Mesenchymal stem cell (in vitro differentiated cells and primary cell): ENCODE measurements around the gene FAM167B.
"Not testable (repeated sequence)": the region's sequence is repeated elsewhere in the genome, so short reads cannot be mapped to it uniquely, and the experiment has no call there.

Source experiments
- DNase-seq: peaks from one replicate; pipeline ENCODE4 v3.0.0-alpha.2; 2013
- H2AFZ ChIP-seq: one replicate; pipeline ENCODE4 v1.6.1; 2013; ENCODE audit warnings: low read depth, mild to moderate bottlenecking, control low read depth, inconsistent platforms, low read length, moderate library complexity
- H2AK5ac ChIP-seq: 2 replicates; pipeline ENCODE4 v1.6.1; 2013; ENCODE audit warnings: low read length, moderate library complexity, mild to moderate bottlenecking, inconsistent platforms; ENCODE audit not compliant: severe bottlenecking
- H2BK120ac ChIP-seq: one replicate; pipeline ENCODE4 v1.6.1; 2013; ENCODE audit warnings: low read depth, mild to moderate bottlenecking, inconsistent platforms, low read length, moderate library complexity
- H2BK12ac ChIP-seq, 2 experiments: one replicate each; pipeline ENCODE4 v1.6.1; 2013; ENCODE audit warnings: inconsistent platforms in 2 of 2, low read length in 2 of 2, mild to moderate bottlenecking in 2 of 2, moderate library complexity in 2 of 2, control low read depth in 1 of 2
- H2BK15ac ChIP-seq: one replicate; pipeline ENCODE4 v1.6.1; 2013; ENCODE audit warnings: mild to moderate bottlenecking, low read depth, inconsistent platforms; ENCODE audit not compliant: poor library complexity, severe bottlenecking
- H2BK5ac ChIP-seq: 2 replicates; pipeline ENCODE4 v1.6.1; 2013; ENCODE audit warnings: low read depth, mild to moderate bottlenecking, low read length, control low read depth, inconsistent platforms; ENCODE audit not compliant: poor library complexity, severe bottlenecking
- H3K14ac ChIP-seq, 2 experiments: one replicate each; pipeline ENCODE4 v1.6.1; 2013; ENCODE audit warnings: inconsistent platforms in 2 of 2, low read length in 2 of 2, control low read depth in 1 of 2, mild to moderate bottlenecking in 1 of 2, moderate library complexity in 1 of 2
- H3K18ac ChIP-seq, 2 experiments: one replicate each; pipeline ENCODE4 v1.6.1; 2013; ENCODE audit warnings: inconsistent platforms in 2 of 2, low read length in 2 of 2, control low read depth in 1 of 2, low read depth in 1 of 2, mild to moderate bottlenecking in 1 of 2
- H3K23ac ChIP-seq, 2 experiments: one replicate each; pipeline ENCODE4 v1.6.1; 2013; ENCODE audit warnings: inconsistent platforms in 2 of 2, low read length in 2 of 2, mild to moderate bottlenecking in 2 of 2, moderate library complexity in 2 of 2, control low read depth in 1 of 2
- H3K27ac ChIP-seq: 2 replicates; pipeline ENCODE4 v1.5.1; 2013; ENCODE audit warnings: mild to moderate bottlenecking, moderate library complexity, low read length, control low read depth, inconsistent platforms; ENCODE audit not compliant: poor library complexity, severe bottlenecking
- H3K27me3 ChIP-seq, 2 experiments: 2 replicates each; pipeline versions ENCODE4 v1.6.1 to v1.7.0; 2013; ENCODE audit warnings: low read length in 2 of 2, mild to moderate bottlenecking in 2 of 2, moderate library complexity in 2 of 2, control low read depth in 1 of 2, inconsistent platforms in 1 of 2; ENCODE audit not compliant: control insufficient read depth in 1 of 2, insufficient read depth in 1 of 2
- H3K36me3 ChIP-seq, 2 experiments: 2 replicates each; pipeline versions ENCODE4 v1.6.1 to v1.7.0; 2013; ENCODE audit warnings: low read length in 2 of 2, control low read depth in 1 of 2, inconsistent platforms in 1 of 2, low read depth in 1 of 2, mild to moderate bottlenecking in 1 of 2; ENCODE audit not compliant: insufficient read depth in 2 of 2, control insufficient read depth in 1 of 2
- H3K4ac ChIP-seq, 2 experiments: one replicate each; pipeline ENCODE4 v1.6.1; 2013; ENCODE audit warnings: inconsistent platforms in 2 of 2, low read length in 2 of 2, mild to moderate bottlenecking in 2 of 2, moderate library complexity in 2 of 2, control low read depth in 1 of 2, low read depth in 1 of 2
- H3K4me1 ChIP-seq: 2 replicates; pipeline ENCODE4 v1.6.1; 2013; ENCODE audit warnings: low read depth, low read length, control low read depth; ENCODE audit not compliant: control insufficient read depth, insufficient read depth
- H3K4me2 ChIP-seq: 2 replicates; pipeline ENCODE4 v1.6.1; 2013; ENCODE audit warnings: low read length, mild to moderate bottlenecking, inconsistent platforms; ENCODE audit not compliant: poor library complexity, severe bottlenecking
- H3K4me3 ChIP-seq, 2 experiments: 2 replicates each; pipeline versions ENCODE4 v1.5.1 to v1.7.0; 2013; ENCODE audit warnings: low read length in 2 of 2, mild to moderate bottlenecking in 2 of 2, control low read depth in 1 of 2, low read depth in 1 of 2; ENCODE audit not compliant: insufficient read depth in 1 of 2
- H3K79me1 ChIP-seq: replicated peaks from 2 replicates; pipeline ENCODE4 v1.6.1; 2013; ENCODE audit warnings: mild to moderate bottlenecking, control low read depth, low read length, inconsistent platforms; ENCODE audit not compliant: poor library complexity, severe bottlenecking
- H3K9ac ChIP-seq: 2 replicates; pipeline ENCODE4 v1.7.0; 2013; ENCODE audit warnings: mild to moderate bottlenecking, low read length, moderate library complexity
- H3K9me3 ChIP-seq: 2 replicates; pipeline ENCODE4 v1.7.0; 2013; ENCODE audit warnings: mild to moderate bottlenecking, low read length; ENCODE audit not compliant: control insufficient read depth
- H4K8ac ChIP-seq: one replicate; pipeline ENCODE4 v1.6.1; 2013; ENCODE audit warnings: inconsistent platforms, mild to moderate bottlenecking, low read length, moderate library complexity
- H4K91ac ChIP-seq: one replicate; pipeline ENCODE4 v1.6.1; 2013; ENCODE audit warnings: mild to moderate bottlenecking, low read length, inconsistent platforms
- WGBS: methylation state at CpG from one replicate; pipeline ENCODE4 v1.1.7; 2013; ENCODE audit warnings: mixed read lengths; 5-methylcytosine and 5-hydroxymethylcytosine counted together

FAM167B gene

GRCh38 chr1:32291145-32291707 is 44.2 kb downstream of the FAM167B start:
- Histone ChIP-seq H4K91ac (no peak overlapping the region), H2BK120ac (no peak overlapping the region), H2AFZ (no peak overlapping the region), H3K4ac (peak overlapping the region in 1 of 2 experiments; percentile 6), H2BK12ac (peak overlapping the region in 1 of 2 experiments; percentile 3), H3K4me2 (peak overlapping the region; percentile 26), H3K36me3 (peaks cover 0 to 3% of the 10 kb centered on the region in 2 experiments), H2AK5ac (peak overlapping the region; percentile 53), H3K79me1 (peaks cover 2% of the 10 kb centered on the region), H4K8ac (no peak overlapping the region), H2BK5ac (peak overlapping the region; percentile 10), H3K4me1 (peaks cover 7% of the 10 kb centered on the region), H3K9ac (peak overlapping the region; percentile 87), H3K14ac (no peak overlapping the region), H3K9me3 (no peaks in the 10 kb centered on the region), H2BK15ac (no peak overlapping the region), H3K18ac (no peak overlapping the region), H3K23ac (no peak overlapping the region), H3K4me3 (peak overlapping the region in 1 of 2 experiments; percentile 94), H3K27ac (peak overlapping the region; percentile 58), H3K27me3 (no peaks in the 10 kb centered on the region)
- 77% methylated on average over 8 of the region's 10 CpGs for WGBS
- peak; percentile 45 for DNase-seq

GRCh38 chr1:32291708-32292538 is 44.9 kb downstream of the FAM167B start, which contains the start of gene HDAC1:
TSS of gene HDAC1 (plus strand) at chr1:32292083. CDS start at chr1:32292170, 87 bp downstream.
- Histone ChIP-seq H2BK15ac (peak within 1 kb of the TSS; percentile 77), H3K4me2 (peak within 1 kb of the TSS; percentile 67), H2BK120ac (peak within 1 kb of the TSS; percentile 96), H3K36me3 (peaks cover 0 to 3% of the 10 kb centered on the region in 2 experiments), H2AFZ (peak within 1 kb of the TSS; percentile 58), H3K9me3 (no peaks in the 10 kb centered on the region), H2BK5ac (peak within 1 kb of the TSS; percentile 71), H3K27me3 (no peaks in the 10 kb centered on the region), H3K9ac (peak within 1 kb of the TSS; percentile 87), H2BK12ac (peak within 1 kb of the TSS; percentile 3 to 46), H3K27ac (peak within 1 kb of the TSS; percentile 64), H4K8ac (peak within 1 kb of the TSS; percentile 97), H3K23ac (no peak within 1 kb of the TSS), H4K91ac (peak within 1 kb of the TSS; percentile 95), H3K79me1 (peaks cover 2% of the 10 kb centered on the region), H3K14ac (peak within 1 kb of the TSS in 1 of 2 experiments; percentile 23), H3K4me3 (peak within 1 kb of the TSS; percentile 78 to 94), H2AK5ac (peak within 1 kb of the TSS; percentile 53), H3K18ac (peak within 1 kb of the TSS; percentile 69 to 99), H3K4me1 (peaks cover 7% of the 10 kb centered on the region), H3K4ac (peak within 1 kb of the TSS; percentile 40 to 96)
- WGBS = 1% methylated on average over 61 of the region's 67 CpGs
- peak; percentile 95 for DNase-seq

- H4K91ac ChIP-seq, H3K4me1 ChIP-seq, H2BK12ac ChIP-seq, H2BK5ac ChIP-seq, H3K4me3 ChIP-seq, H3K9me3 ChIP-seq, H4K8ac ChIP-seq, H3K14ac ChIP-seq, H2AK5ac ChIP-seq, H2BK15ac ChIP-seq, DNase-seq, H2BK120ac ChIP-seq, H3K23ac ChIP-seq, H2AFZ ChIP-seq, H3K27me3 ChIP-seq, H3K27ac ChIP-seq, H3K18ac ChIP-seq, H3K4me2 ChIP-seq, H3K4ac ChIP-seq, H3K9ac ChIP-seq: not testable (repeated sequence)
- peaks cover 13% of the 10 kb centered on the region for H3K79me1 ChIP-seq
- peaks cover 7 to 14% of the 10 kb centered on the region in 2 experiments for H3K36me3 ChIP-seq
- WGBS = 98% methylated on average over 16 of the region's 16 CpGs
Observed at GRCh38 chr1:32298211-32298610, 51.2 kb downstream of the FAM167B start.
